Effector memory CD4-positive, alpha-beta T cell (primary cell): ENCODE measurements around the gene ARFIP1.

Experiments
- DNase-seq, 3 donors: peaks; one replicate each; pipeline ENCODE4 v3.0.0-alpha.2; 2020
- H3K27ac ChIP-seq: 2 replicates; pipeline ENCODE4 v1.7.0; 2013; ENCODE audit warnings: mild to moderate bottlenecking, low read length, moderate library complexity; ENCODE audit not compliant: insufficient read depth, poor library complexity, severe bottlenecking
- H3K27me3 ChIP-seq: replicated peaks from 2 replicates; pipeline ENCODE4 v1.7.0; 2013; ENCODE audit warnings: mild to moderate bottlenecking, low read length; ENCODE audit not compliant: insufficient read depth, control insufficient read depth, poor library complexity, severe bottlenecking
- H3K36me3 ChIP-seq: 2 replicates; pipeline ENCODE4 v1.7.0; 2013; ENCODE audit warnings: mild to moderate bottlenecking, low read length, moderate library complexity; ENCODE audit not compliant: control insufficient read depth, insufficient read depth
- H3K4me1 ChIP-seq: 2 replicates; pipeline ENCODE4 v1.7.0; 2013; ENCODE audit warnings: low read length, mild to moderate bottlenecking; ENCODE audit not compliant: control insufficient read depth, insufficient read depth, poor library complexity, severe bottlenecking
- H3K4me3 ChIP-seq: 2 replicates; pipeline ENCODE4 v1.7.0; 2013; ENCODE audit warnings: low read length, low read depth, mild to moderate bottlenecking; ENCODE audit not compliant: insufficient read depth, poor library complexity, severe bottlenecking
- H3K9me3 ChIP-seq: 2 replicates; pipeline ENCODE4 v1.7.0; 2013; ENCODE audit warnings: mild to moderate bottlenecking, low read length, moderate library complexity; ENCODE audit not compliant: control insufficient read depth
- total RNA-seq, 3 donors: gene quantifications; one replicate each; lab custom pipeline; 2026; lab: John Stamatoyannopoulos, UW

ARFIP1 gene
- total RNA-seq: 11.6 to 16.1 (median 13.5) reads per million in 3 donors

- Histone ChIP-seq H3K36me3 (no peaks in the 10 kb centered on the region), H3K4me3 (peak within 1 kb of the TSS; percentile 96)
Measured at GRCh38 chr4:152779513-152780266, at the start of gene ARFIP1, which contains the start of gene TIGD4. Gene ARFIP1 (plus strand): TSS chr4:152779954. CDS start chr4:152829634, 49,680 bp downstream. Gene TIGD4 (minus strand): TSS chr4:152779730. CDS start chr4:152771004, 8,726 bp downstream.

GRCh38 chr4:152731997-152732396, 47.8 kb upstream of the ARFIP1 start:
- Histone ChIP-seq H3K9me3 (no peaks in the 10 kb centered on the region), H3K4me3 (no peak overlapping the region), H3K36me3 (no peaks in the 10 kb centered on the region), H3K27me3 (no peaks in the 10 kb centered on the region), H3K4me1 (no peaks in the 10 kb centered on the region), H3K27ac (no peak overlapping the region)
- no peak for DNase-seq

More at GRCh38 chr4:152779513-152780266, at the start of gene ARFIP1, which contains the start of gene TIGD4:
- H3K4me1 ChIP-seq: peaks cover 9% of the 10 kb centered on the region
- peak; percentile 88 to 91 (median 90) for DNase-seq
- H3K27ac ChIP-seq: peak within 1 kb of the TSS; percentile 88
- H3K9me3 ChIP-seq: no peaks in the 10 kb centered on the region
- no peaks in the 10 kb centered on the region for H3K27me3 ChIP-seq

- Histone ChIP-seq H3K36me3 (no peaks in the 10 kb centered on the region), H3K9me3 (no peaks in the 10 kb centered on the region), H3K4me3 (no peak overlapping the region), H3K27ac (no peak overlapping the region), H3K4me1 (no peaks in the 10 kb centered on the region), H3K27me3 (no peaks in the 10 kb centered on the region)
- DNase-seq: no peak
Measured at GRCh38 chr4:152734015-152734698, 45.6 kb upstream of the ARFIP1 start.

- no peak overlapping the region for H3K27ac ChIP-seq
- no peak overlapping the region for H3K4me3 ChIP-seq
- H3K9me3 ChIP-seq: no peaks in the 10 kb centered on the region
- H3K4me1 ChIP-seq: no peaks in the 10 kb centered on the region
- H3K27me3 ChIP-seq: no peaks in the 10 kb centered on the region
- H3K36me3 ChIP-seq: no peaks in the 10 kb centered on the region
- DNase-seq: no peak
Measured at GRCh38 chr4:152734699-152735050, 45.1 kb upstream of the ARFIP1 start.

- Histone ChIP-seq H3K27me3 (no peaks in the 10 kb centered on the region), H3K27ac (no peak overlapping the region), H3K9me3 (no peaks in the 10 kb centered on the region), H3K4me3 (no peak overlapping the region), H3K4me1 (no peaks in the 10 kb centered on the region), H3K36me3 (no peaks in the 10 kb centered on the region)
- no peak for DNase-seq
Measured at GRCh38 chr4:152735396-152735859, 44.3 kb upstream of the ARFIP1 start.

- H3K4me1 ChIP-seq: no peaks in the 10 kb centered on the region
Measured at GRCh38 chr4:152735906-152736305, 43.8 kb upstream of the ARFIP1 start.

GRCh38 chr4:152738827-152739226, 40.9 kb upstream of the ARFIP1 start:
- no peaks in the 10 kb centered on the region for H3K36me3 ChIP-seq
- DNase-seq: no peak
- no peaks in the 10 kb centered on the region for H3K27me3 ChIP-seq
- H3K9me3 ChIP-seq: no peaks in the 10 kb centered on the region
- no peaks in the 10 kb centered on the region for H3K4me1 ChIP-seq
- H3K27ac ChIP-seq: no peak overlapping the region
- no peak overlapping the region for H3K4me3 ChIP-seq

More at GRCh38 chr4:152735906-152736305, 43.8 kb upstream of the ARFIP1 start:
- H3K9me3 ChIP-seq: no peaks in the 10 kb centered on the region
- DNase-seq: no peak
- H3K4me3 ChIP-seq: no peak overlapping the region
- H3K27ac ChIP-seq: no peak overlapping the region
- H3K27me3 ChIP-seq: no peaks in the 10 kb centered on the region
- H3K36me3 ChIP-seq: no peaks in the 10 kb centered on the region

- no peaks in the 10 kb centered on the region for H3K36me3 ChIP-seq
Measured at GRCh38 chr4:152747444-152747843, 32.3 kb upstream of the ARFIP1 start.

GRCh38 chr4:152748619-152749018, 31.1 kb upstream of the ARFIP1 start:
- DNase-seq: no peak
- Histone ChIP-seq H3K27ac (no peak overlapping the region), H3K4me3 (no peak overlapping the region), H3K9me3 (no peaks in the 10 kb centered on the region), H3K36me3 (no peaks in the 10 kb centered on the region), H3K4me1 (no peaks in the 10 kb centered on the region), H3K27me3 (no peaks in the 10 kb centered on the region)

More at GRCh38 chr4:152747444-152747843, 32.3 kb upstream of the ARFIP1 start:
- Histone ChIP-seq H3K9me3 (no peaks in the 10 kb centered on the region), H3K27ac (no peak overlapping the region), H3K4me1 (no peaks in the 10 kb centered on the region), H3K4me3 (no peak overlapping the region), H3K27me3 (no peaks in the 10 kb centered on the region)
- no peak for DNase-seq

GRCh38 chr4:152763796-152764195, 16.0 kb upstream of the ARFIP1 start:
- H3K36me3 ChIP-seq: no peaks in the 10 kb centered on the region
- H3K4me3 ChIP-seq: no peak overlapping the region
- H3K4me1 ChIP-seq: no peaks in the 10 kb centered on the region
- H3K27me3 ChIP-seq: no peaks in the 10 kb centered on the region
- no peaks in the 10 kb centered on the region for H3K9me3 ChIP-seq
- H3K27ac ChIP-seq: no peak overlapping the region
- DNase-seq: no peak
